Stimulated activated naive CD8-positive, alpha-beta T cell treated with anti-CD3 and anti-CD28 coated beads, Interleukin-15, amount 100 ng/mL, for 72 hours (primary cell): Measurements from ENCODE around the gene KCNQ4.

Experiments used
- ATAC-seq: fragments of 150-1000 bp; cut with Tn5 transposase; 2 replicates; pipeline ENCODE4 v1.10.0; 2021; ENCODE audit warnings: mild to moderate bottlenecking, moderate library complexity
- DNase-seq, 2 donors: peaks; one replicate each; pipeline ENCODE4 v3.0.0; 2021 to 2022
- H3K27ac Mint-ChIP-seq, 2 donors: one replicate each; pipeline ENCODE4 v1.8.0; 2022; ENCODE audit warnings: mild to moderate bottlenecking in 2 of 2, mixed read lengths in 2 of 2, moderate library complexity in 2 of 2
- H3K27me3 Mint-ChIP-seq: one replicate; pipeline ENCODE4 v1.8.0; 2022; ENCODE audit warnings: mixed read lengths
- H3K4me1 Mint-ChIP-seq: one replicate; pipeline ENCODE4 v1.8.0; 2022; ENCODE audit warnings: mild to moderate bottlenecking, mixed read lengths
- H3K4me3 Mint-ChIP-seq, 2 donors: one replicate each; pipeline ENCODE4 v1.8.0; 2022; ENCODE audit warnings: mild to moderate bottlenecking in 2 of 2, mixed read lengths in 2 of 2, moderate library complexity in 1 of 2
- H3K9me3 Mint-ChIP-seq, 2 donors: one replicate each; pipeline ENCODE4 v1.8.0; 2022; ENCODE audit warnings: mixed read lengths in 2 of 2

KCNQ4 gene

GRCh38 chr1:40764981-40765380, 18.6 kb upstream of the KCNQ4 start:
- Mint-ChIP-seq H3K4me1 (peaks cover 69% of the 10 kb centered on the region), H3K27me3 (no peaks in the 10 kb centered on the region), H3K9me3 (no peaks in the 10 kb centered on the region), H3K4me3 (no peak overlapping the region), H3K27ac (peak overlapping the region in 1 of 2 donors; percentile 79)
- DNase-seq (no peak), ATAC-seq (no peak)

- ATAC-seq (no peak), DNase-seq (no peak)
- Mint-ChIP-seq H3K27ac (peak overlapping the region in 1 of 2 donors; percentile 21), H3K4me1 (peaks cover 76% of the 10 kb centered on the region), H3K27me3 (no peaks in the 10 kb centered on the region), H3K9me3 (no peaks in the 10 kb centered on the region), H3K4me3 (no peak overlapping the region)
These were observed 17.6 kb upstream of the KCNQ4 start for GRCh38 chr1:40766017-40766416.

GRCh38 chr1:40766560-40766959, 17.0 kb upstream of the KCNQ4 start:
- H3K27ac Mint-ChIP-seq, result no peak overlapping the region
- H3K9me3 Mint-ChIP-seq, result no peaks in the 10 kb centered on the region
- no peaks in the 10 kb centered on the region for H3K27me3 Mint-ChIP-seq
- ATAC-seq (no peak), DNase-seq (no peak)
- H3K4me1 Mint-ChIP-seq, result peaks cover 71% of the 10 kb centered on the region
- no peak overlapping the region for H3K4me3 Mint-ChIP-seq

GRCh38 chr1:40768146-40768990, 15.2 kb upstream of the KCNQ4 start:
- Mint-ChIP-seq H3K27me3 (no peaks in the 10 kb centered on the region), H3K9me3 (no peaks in the 10 kb centered on the region), H3K27ac (peak overlapping the region; percentile 66 to 87), H3K4me1 (peaks cover 54% of the 10 kb centered on the region), H3K4me3 (no peak overlapping the region)
- ATAC-seq, result no peak
- DNase-seq, result no peak

- Mint-ChIP-seq H3K9me3 (no peaks in the 10 kb centered on the region), H3K4me1 (peaks cover 45% of the 10 kb centered on the region), H3K4me3 (no peak overlapping the region), H3K27me3 (no peaks in the 10 kb centered on the region), H3K27ac (peak overlapping the region in 1 of 2 donors; percentile 50)
- DNase-seq, result no peak
- ATAC-seq, result peak; percentile 52
These were observed 13.8 kb upstream of the KCNQ4 start for GRCh38 chr1:40769815-40770214.

GRCh38 chr1:40770296-40771070, 13.1 kb upstream of the KCNQ4 start:
- H3K9me3 Mint-ChIP-seq, result no peaks in the 10 kb centered on the region
- peak overlapping the region in 1 of 2 donors; percentile 50 for H3K27ac Mint-ChIP-seq
- no peak for DNase-seq
- H3K4me1 Mint-ChIP-seq, result peaks cover 40% of the 10 kb centered on the region
- no peak overlapping the region for H3K4me3 Mint-ChIP-seq
- H3K27me3 Mint-ChIP-seq, result no peaks in the 10 kb centered on the region
- no peak for ATAC-seq

GRCh38 chr1:40772146-40772955, 11.2 kb upstream of the KCNQ4 start:
- no peak for DNase-seq
- H3K27ac Mint-ChIP-seq, result peak overlapping the region in 1 of 2 donors; percentile 38
- peaks cover 30% of the 10 kb centered on the region for H3K4me1 Mint-ChIP-seq
- H3K9me3 Mint-ChIP-seq, result peaks cover 6 to 8% of the 10 kb centered on the region in 2 donors
- H3K27me3 Mint-ChIP-seq, result no peaks in the 10 kb centered on the region
- H3K4me3 Mint-ChIP-seq, result no peak overlapping the region
- ATAC-seq, result no peak

GRCh38 chr1:40773748-40774265, 9.8 kb upstream of the KCNQ4 start:
- ATAC-seq (peak; percentile 27), DNase-seq (no peak)
- Mint-ChIP-seq H3K4me1 (peaks cover 26% of the 10 kb centered on the region), H3K9me3 (peaks cover 7 to 8% of the 10 kb centered on the region in 2 donors), H3K4me3 (no peak overlapping the region), H3K27ac (no peak overlapping the region), H3K27me3 (no peaks in the 10 kb centered on the region)

GRCh38 chr1:40774266-40774998, 9.2 kb upstream of the KCNQ4 start:
- H3K27ac Mint-ChIP-seq, result no peak overlapping the region
- ATAC-seq, result peak; percentile 72

GRCh38 chr1:40776236-40777072, 7.1 kb upstream of the KCNQ4 start:
- ATAC-seq (no peak), DNase-seq (no peak)
- peaks cover under 1% of the 10 kb centered on the region for H3K27me3 Mint-ChIP-seq
- peaks cover 7 to 8% of the 10 kb centered on the region in 2 donors for H3K9me3 Mint-ChIP-seq
- H3K4me3 Mint-ChIP-seq, result no peak overlapping the region
- H3K4me1 Mint-ChIP-seq, result peaks cover 11% of the 10 kb centered on the region
- no peak overlapping the region for H3K27ac Mint-ChIP-seq

More at GRCh38 chr1:40774266-40774998, 9.2 kb upstream of the KCNQ4 start:
- peak; percentile 50 to 55 for DNase-seq
- Mint-ChIP-seq H3K9me3 (peaks cover 7 to 8% of the 10 kb centered on the region in 2 donors), H3K4me3 (no peak overlapping the region), H3K27me3 (no peaks in the 10 kb centered on the region), H3K4me1 (peaks cover 19% of the 10 kb centered on the region)

- Mint-ChIP-seq H3K4me1 (peaks cover 11% of the 10 kb centered on the region), H3K9me3 (peaks cover 7 to 8% of the 10 kb centered on the region in 2 donors), H3K27me3 (peaks cover 10% of the 10 kb centered on the region), H3K27ac (no peak overlapping the region), H3K4me3 (no peak overlapping the region)
- DNase-seq (no peak), ATAC-seq (no peak)
These were observed 6.2 kb upstream of the KCNQ4 start for GRCh38 chr1:40777224-40777970.

GRCh38 chr1:40780678-40781607, 2.6 kb upstream of the KCNQ4 start:
- peaks cover 29% of the 10 kb centered on the region for H3K4me1 Mint-ChIP-seq
- ATAC-seq (no peak), DNase-seq (no peak)
- no peak overlapping the region for H3K4me3 Mint-ChIP-seq
- peaks cover 42% of the 10 kb centered on the region for H3K27me3 Mint-ChIP-seq
- peak overlapping the region in 1 of 2 donors; percentile 20 for H3K27ac Mint-ChIP-seq
- H3K9me3 Mint-ChIP-seq, result peaks cover 7 to 8% of the 10 kb centered on the region in 2 donors
